Tibial artery (tissue), 4 donors: ENCODE data around the gene GPM6B.

Experiments used
- DNase-seq, 2 donors: peaks; one replicate each; pipeline ENCODE4 v3.0.0-alpha.2; 2019
- H3K27ac ChIP-seq, 2 donors: fragments of 200-600 bp; sonication (generic) in 1 of 2; 1 replicate in 1 of 2; 2 replicates in 1 of 2; pipeline ENCODE4 v1.5.1; 2018 to 2019; ENCODE audit warnings: mild to moderate bottlenecking in 1 of 2
- H3K27me3 ChIP-seq, 2 donors: fragments of 200-600 bp; sonication (generic) in 1 of 2; one replicate each; pipeline versions ENCODE4 v1.5.1 to v1.6.0; 2016 to 2019
- H3K36me3 ChIP-seq, 3 donors: fragments of 200-600 bp; sonication (generic) in 2 of 3; one replicate each; pipeline ENCODE4 v1.5.1; 2016 to 2019; ENCODE audit warnings: mild to moderate bottlenecking in 2 of 3
- H3K4me1 ChIP-seq, 4 donors: fragments of 200-600 bp; sonication (generic) in 2 of 4; 1 replicate in 3 of 4; 2 replicates in 1 of 4; pipeline ENCODE4 v1.5.1; 2016 to 2019
- H3K4me3 ChIP-seq, 2 donors: fragments of 200-600 bp; sonication (generic) in 1 of 2; 1 replicate in 1 of 2; 2 replicates in 1 of 2; pipeline ENCODE4 v1.5.1; 2018 to 2019; ENCODE audit warnings: mild to moderate bottlenecking in 2 of 2
- H3K9me3 ChIP-seq, 3 donors: fragments of 200-600 bp; sonication (generic) in 1 of 3; one replicate each; pipeline ENCODE4 v1.5.1; 2016 to 2019
- intact Hi-C: fragments of 100-400 bp; cut with DNase I; formaldehyde crosslinking; loops from one replicate; pipeline ENCODE4 v1.15.0; 2023; ENCODE audit warnings: low total_unique reads
- TF ChIP-seq, protein P1 (sequence below), 2 experiments: fragments of 200-600 bp in 1 of 2; fragments of 450-650 bp in 1 of 2; IDR thresholded peaks; one replicate each; pipeline ENCODE4 v1.5.1; 2017 to 2019; ENCODE audit warnings: antibody characterized with exemption in 2 of 2, mild to moderate bottlenecking in 1 of 2, moderate library complexity in 1 of 2

The GPM6B gene, protein sequence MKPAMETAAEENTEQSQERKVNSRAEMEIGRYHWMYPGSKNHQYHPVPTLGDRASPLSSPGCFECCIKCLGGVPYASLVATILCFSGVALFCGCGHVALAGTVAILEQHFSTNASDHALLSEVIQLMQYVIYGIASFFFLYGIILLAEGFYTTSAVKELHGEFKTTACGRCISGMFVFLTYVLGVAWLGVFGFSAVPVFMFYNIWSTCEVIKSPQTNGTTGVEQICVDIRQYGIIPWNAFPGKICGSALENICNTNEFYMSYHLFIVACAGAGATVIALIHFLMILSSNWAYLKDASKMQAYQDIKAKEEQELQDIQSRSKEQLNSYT

DNA sequence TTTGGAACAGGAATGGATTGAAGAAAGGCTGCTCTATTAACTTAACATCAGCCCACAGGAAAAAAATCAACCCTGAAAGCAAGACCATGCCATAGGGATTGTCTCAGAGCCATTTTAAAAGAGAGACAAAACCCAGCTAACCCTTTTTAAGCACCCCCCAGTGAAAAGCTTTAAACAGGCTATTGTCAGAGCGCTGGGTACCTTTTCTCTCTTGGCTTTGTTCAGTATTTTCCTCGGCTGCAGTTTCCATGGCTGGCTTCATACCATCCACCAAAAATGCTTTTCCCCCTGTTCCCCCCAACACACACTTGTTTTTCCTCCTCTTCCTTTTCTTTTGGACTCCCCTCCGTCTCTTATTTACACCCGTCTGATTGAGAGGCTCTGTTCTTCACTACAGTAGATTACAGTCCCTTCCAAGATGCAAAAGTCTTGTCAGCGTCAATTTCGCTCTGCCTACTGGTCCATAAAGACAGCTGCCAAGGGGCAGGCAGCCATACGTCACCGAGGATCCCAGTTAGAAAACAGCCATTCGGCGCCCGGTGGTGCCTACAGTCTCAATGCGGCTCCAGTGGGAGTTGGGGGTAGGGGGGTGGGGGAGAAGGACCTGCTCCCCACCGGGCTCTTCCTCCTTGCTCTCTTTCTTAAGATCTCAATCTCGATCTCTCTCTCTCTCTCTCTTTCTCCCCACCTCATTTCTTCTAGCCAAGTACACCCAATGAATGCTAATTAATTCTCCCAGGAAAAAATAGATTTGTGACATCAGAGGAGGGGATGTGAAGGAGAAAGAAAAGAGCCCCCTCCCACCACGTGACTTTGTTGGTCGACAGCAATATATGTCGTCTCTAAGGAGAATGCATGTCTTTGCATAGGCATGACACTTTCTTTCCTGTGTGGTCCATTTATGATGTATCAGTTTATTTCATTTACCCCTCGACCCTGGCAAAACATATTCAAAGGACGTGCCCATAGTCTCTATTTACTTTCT is at the start of gene GPM6B:
Gene GPM6B, minus strand, starts transcription at position 451 of the 985 bp plus-strand sequence. Its CDS starts 189 bp downstream, at position 262.
- intact Hi-C loops: no loop called here
- H3K9me3 ChIP-seq: no peaks in the 10 kb centered on the region
- DNase-seq: no peak
- no peak within 1 kb of the TSS for H3K27ac ChIP-seq
- H3K4me1 ChIP-seq: no peaks in the 10 kb centered on the region
- no peak within 1 kb of the TSS for H3K4me3 ChIP-seq
- no peaks in the 10 kb centered on the region for H3K36me3 ChIP-seq
- TF ChIP-seq, protein P1, sequence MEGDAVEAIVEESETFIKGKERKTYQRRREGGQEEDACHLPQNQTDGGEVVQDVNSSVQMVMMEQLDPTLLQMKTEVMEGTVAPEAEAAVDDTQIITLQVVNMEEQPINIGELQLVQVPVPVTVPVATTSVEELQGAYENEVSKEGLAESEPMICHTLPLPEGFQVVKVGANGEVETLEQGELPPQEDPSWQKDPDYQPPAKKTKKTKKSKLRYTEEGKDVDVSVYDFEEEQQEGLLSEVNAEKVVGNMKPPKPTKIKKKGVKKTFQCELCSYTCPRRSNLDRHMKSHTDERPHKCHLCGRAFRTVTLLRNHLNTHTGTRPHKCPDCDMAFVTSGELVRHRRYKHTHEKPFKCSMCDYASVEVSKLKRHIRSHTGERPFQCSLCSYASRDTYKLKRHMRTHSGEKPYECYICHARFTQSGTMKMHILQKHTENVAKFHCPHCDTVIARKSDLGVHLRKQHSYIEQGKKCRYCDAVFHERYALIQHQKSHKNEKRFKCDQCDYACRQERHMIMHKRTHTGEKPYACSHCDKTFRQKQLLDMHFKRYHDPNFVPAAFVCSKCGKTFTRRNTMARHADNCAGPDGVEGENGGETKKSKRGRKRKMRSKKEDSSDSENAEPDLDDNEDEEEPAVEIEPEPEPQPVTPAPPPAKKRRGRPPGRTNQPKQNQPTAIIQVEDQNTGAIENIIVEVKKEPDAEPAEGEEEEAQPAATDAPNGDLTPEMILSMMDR (IDR thresholded peaks at IDR 0.05): no peak
- H3K27me3 ChIP-seq: no peaks in the 10 kb centered on the region

GRCh38 chrX:13864264-13864663 is 47.4 kb upstream of the GPM6B start:
- no peak for DNase-seq
- TF ChIP-seq, protein P1 (IDR thresholded peaks at IDR 0.05): no peak
- no peaks in the 10 kb centered on the region for H3K4me1 ChIP-seq
- H3K27ac ChIP-seq: no peak overlapping the region
- no peak overlapping the region for H3K4me3 ChIP-seq
- no peaks in the 10 kb centered on the region for H3K27me3 ChIP-seq
- H3K36me3 ChIP-seq: no peaks in the 10 kb centered on the region
- no peaks in the 10 kb centered on the region for H3K9me3 ChIP-seq
- intact Hi-C loops: no loop called here

DNA sequence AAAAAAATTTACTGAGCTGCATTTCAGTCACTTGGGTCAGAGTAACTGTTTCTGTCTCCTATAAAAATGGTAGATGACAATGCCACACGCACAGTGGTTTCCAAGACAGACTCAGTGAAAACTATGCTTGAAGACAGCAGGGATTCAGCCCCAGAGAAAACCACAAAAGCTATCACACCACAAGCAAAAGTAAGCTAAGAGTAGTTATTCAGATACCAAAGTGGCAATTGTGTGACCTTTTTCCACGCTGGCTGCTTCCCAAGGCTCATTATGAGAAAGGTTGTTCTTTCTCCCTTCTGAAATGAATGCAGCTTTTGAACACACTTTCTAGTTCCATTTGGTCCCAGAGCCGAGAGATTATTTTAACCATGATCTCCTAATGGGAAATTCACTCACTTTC is 46.4 kb upstream of the GPM6B start:
- TF ChIP-seq, protein P1 (IDR thresholded peaks at IDR 0.05): no peak
- Histone ChIP-seq H3K27me3 (no peaks in the 10 kb centered on the region), H3K4me3 (no peak overlapping the region), H3K36me3 (no peaks in the 10 kb centered on the region), H3K9me3 (no peaks in the 10 kb centered on the region), H3K27ac (no peak overlapping the region), H3K4me1 (no peaks in the 10 kb centered on the region)
- DNase-seq: no peak
- intact Hi-C loops: no loop called here

GRCh38 chrX:13859724-13860123 is 42.8 kb upstream of the GPM6B start:
- Histone ChIP-seq H3K4me1 (no peaks in the 10 kb centered on the region), H3K36me3 (no peaks in the 10 kb centered on the region), H3K27me3 (no peaks in the 10 kb centered on the region), H3K27ac (no peak overlapping the region), H3K9me3 (no peaks in the 10 kb centered on the region), H3K4me3 (no peak overlapping the region)
- DNase-seq: no peak
- TF ChIP-seq, protein P1 (IDR thresholded peaks at IDR 0.05): no peak
- intact Hi-C loops: no loop called here

DNA sequence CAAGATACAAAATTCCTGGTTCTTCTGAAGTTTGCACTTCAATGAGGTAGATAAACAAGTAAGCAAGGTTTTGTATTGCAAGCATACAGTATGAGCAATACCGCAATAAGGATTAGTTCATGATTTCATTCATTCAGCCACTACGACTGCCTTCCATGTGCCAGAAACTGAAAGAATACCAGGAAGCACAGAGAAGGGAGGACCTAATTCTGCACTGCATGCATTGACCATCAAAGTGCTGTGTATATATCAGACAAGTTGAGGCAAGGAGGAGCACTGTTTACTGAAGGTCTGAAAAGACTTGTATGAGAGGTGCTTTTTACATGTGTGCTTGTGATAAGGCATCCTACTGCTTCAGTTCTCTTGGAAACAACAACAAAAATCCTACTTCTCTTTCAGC is 40.9 kb upstream of the GPM6B start:
- intact Hi-C loops: no loop called here
- no peaks in the 10 kb centered on the region for H3K4me1 ChIP-seq
- H3K4me3 ChIP-seq: no peak overlapping the region
- TF ChIP-seq, protein P1 (IDR thresholded peaks at IDR 0.05): no peak
- H3K9me3 ChIP-seq: no peaks in the 10 kb centered on the region
- H3K27me3 ChIP-seq: no peaks in the 10 kb centered on the region
- no peaks in the 10 kb centered on the region for H3K36me3 ChIP-seq
- DNase-seq: no peak
- no peak overlapping the region for H3K27ac ChIP-seq
